Sciatic nerve (tissue), 2 donors: ENCODE results near the gene GDF9. TPM values are rescaled to one million over a fixed set of nuclear protein-coding genes. Genes with fewer than 3 reads are reported as not detected.

Experiments used
- ATAC-seq: fragments of 200-7000 bp; cut with Tn5 transposase; one replicate; pipeline ENCODE4 v1.9.1; 2020; ENCODE audit warnings: mild to moderate bottlenecking, moderate library complexity
- DNase-seq: peaks from one replicate; pipeline ENCODE4 v3.0.0-alpha.2; 2020; ENCODE audit warnings: low spot score
- intact Hi-C: fragments of 100-400 bp; cut with DNase I; formaldehyde crosslinking; loops from one replicate; pipeline ENCODE4 v1.14.2; 2022
- total RNA-seq: library from RNA; stranded (reverse); fragmentation: NEBNext Ultra II Directional; extraction: Animal tissue kit (Norgen Biotek cat#: 25700); gene quantifications from one replicate; pipeline ENCODE4 v1.2.1, GENCODE V29; 2021
- donor health status: DM: no; HTN: no; CAD: no.
- donor health status: DM: no; HTN: no; CAD: no.

The GDF9 gene
- total RNA-seq, 1 donor from 2014 or later = 0.40 TPM

GRCh38 chr5:132823481-132824050, 42.7 kb downstream of the GDF9 start:
- DNase-seq (no peak), ATAC-seq (no peak)
- intact Hi-C loops = no loop called here

DNA sequence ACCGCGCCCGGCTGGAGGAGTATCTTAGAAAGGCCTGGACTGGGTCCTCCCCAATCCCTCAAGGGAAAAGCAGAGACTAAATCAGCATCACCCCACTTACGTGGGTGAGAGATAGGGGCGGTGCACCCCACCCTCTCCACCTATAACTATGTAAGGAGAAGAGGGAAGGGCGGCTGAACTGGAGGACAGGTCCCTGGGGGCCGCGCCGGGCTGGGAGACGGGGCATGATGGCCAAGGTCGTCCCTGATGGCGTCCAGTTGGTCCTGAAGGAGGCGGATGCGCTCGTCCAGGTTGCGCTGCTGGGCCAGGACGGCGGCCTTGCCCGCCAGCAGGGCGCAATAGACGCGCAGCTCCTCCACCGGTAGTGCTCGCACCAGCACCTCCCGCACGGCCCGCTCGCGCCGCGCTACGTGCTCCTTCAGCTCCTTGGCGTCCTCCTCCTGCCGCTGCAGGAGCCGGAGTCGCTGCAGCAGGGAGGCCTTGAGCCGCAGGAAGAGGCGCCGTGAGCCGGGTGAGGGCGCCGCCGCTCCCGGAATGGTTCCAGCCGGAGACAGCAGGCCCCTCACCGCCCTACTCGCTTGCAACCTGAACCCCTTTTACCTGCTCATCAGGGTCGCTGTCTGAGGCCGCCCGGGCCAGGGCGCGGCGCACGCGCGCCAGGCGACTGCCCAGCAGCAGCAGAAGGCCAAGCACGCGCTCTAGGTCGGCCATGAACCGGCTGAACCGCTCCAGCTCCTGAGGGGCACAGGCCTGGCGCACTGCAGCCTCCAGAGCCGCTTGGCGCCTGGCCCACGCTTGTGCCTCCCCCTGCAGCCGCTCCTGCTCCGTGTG, 43.4 kb downstream of the GDF9 start:
- no peak for DNase-seq
- intact Hi-C loops = no loop called here
- no peak for ATAC-seq

DNA sequence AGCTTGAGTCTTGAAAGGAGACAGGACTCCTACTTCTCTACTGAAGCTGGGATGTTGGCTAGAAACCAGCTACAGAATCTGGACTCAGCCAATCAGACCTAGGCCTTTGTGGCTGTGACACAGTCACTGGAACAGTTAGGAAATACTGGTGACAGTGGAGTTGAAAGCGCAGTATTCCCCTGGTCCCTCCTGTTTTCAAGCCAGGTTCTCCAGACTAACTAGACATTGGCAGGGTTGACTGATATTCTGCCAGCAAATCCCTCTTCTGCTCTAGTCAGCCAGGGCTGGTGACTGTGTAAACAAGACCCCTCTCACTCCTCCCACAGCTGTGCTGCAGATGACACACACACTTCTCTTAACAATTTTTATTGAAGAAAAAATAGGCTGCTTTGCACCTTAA, 44.5 kb downstream of the GDF9 start:
- ATAC-seq = peak; percentile 79
- no peak for DNase-seq
- intact Hi-C loops = no loop called here

GRCh38 chr5:132821350-132821749, 44.9 kb downstream of the GDF9 start:
- ATAC-seq (peak; percentile 1), DNase-seq (no peak)
- intact Hi-C loops = no loop called here

DNA sequence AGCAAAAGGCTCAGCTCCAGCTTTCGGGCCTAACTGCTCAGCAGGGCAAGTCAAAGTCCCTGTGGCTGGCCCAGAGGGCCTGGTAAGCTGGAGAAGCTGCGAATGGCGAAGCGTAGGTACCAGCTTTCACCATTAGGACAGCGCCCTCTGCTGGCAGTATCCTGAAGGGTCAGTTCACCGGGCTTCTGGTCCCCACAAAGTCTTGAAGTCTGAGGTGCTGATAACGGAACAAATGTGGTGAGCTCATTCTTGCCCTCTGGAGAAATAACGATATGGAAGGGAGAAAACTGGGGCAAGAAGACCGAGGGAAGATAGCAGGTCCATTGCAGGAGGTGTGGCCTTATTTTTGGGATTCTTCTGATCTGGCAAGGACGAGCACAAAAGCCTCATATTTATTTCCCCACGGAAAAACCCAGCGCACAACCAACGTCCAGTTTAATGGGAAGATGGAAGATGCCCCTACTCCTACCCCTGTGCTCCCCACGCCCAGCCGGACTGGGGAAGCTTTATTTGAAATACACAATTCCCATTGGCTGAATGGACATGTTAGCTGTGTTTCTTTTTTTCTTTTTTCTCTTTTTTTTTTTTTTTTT, 46.0 kb downstream of the GDF9 start:
- ATAC-seq = peak; percentile 77
- peak; percentile 97 for DNase-seq
- intact Hi-C loops = no loop called here

DNA sequence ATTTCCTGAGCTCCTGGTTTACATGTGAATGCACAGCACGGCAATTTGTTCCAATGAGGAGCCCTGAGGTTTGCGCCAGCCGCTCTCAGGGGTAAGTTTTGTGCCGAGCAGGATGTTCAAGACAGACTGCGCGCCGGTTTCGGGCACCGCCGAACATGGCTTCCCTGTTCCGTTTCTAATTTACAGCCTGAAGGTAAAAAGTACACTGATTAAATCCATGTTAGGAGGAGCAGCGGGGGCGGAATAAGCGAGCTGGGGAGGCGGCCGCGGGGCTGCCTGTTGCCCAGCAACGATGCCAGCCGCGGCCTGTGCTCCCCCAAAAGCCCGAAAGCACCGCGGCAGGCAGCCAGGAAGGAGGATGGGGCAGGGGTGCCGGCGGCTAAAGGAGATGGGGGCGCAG, 46.8 kb downstream of the GDF9 start:
- DNase-seq = no peak
- intact Hi-C loops = no loop called here
- ATAC-seq = no peak

GRCh38 chr5:132817011-132817410, 49.3 kb downstream of the GDF9 start:
- DNase-seq = no peak
- intact Hi-C loops = no loop called here
- ATAC-seq = no peak

DNA sequence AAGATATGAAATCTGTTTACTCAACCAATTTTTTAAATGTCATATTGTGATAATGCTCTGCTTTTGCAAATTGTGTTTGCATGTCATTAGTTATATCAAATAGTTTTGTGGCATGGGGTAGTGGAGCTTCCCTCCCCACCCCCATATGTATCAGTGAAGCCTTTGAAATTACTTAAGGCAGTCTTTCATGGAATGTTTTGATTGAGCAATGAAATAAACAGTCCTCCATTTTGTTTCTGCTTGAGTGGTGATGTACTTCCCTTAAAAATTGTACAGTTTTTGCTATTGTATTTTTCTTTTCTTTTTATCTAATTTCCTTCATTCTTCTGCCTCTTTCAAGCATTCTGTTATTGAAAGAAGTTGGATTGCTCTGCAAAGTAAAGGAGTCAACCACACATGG, 49.7 kb downstream of the GDF9 start:
- DNase-seq = no peak
- intact Hi-C loops = no loop called here
- no peak for ATAC-seq

DNA sequence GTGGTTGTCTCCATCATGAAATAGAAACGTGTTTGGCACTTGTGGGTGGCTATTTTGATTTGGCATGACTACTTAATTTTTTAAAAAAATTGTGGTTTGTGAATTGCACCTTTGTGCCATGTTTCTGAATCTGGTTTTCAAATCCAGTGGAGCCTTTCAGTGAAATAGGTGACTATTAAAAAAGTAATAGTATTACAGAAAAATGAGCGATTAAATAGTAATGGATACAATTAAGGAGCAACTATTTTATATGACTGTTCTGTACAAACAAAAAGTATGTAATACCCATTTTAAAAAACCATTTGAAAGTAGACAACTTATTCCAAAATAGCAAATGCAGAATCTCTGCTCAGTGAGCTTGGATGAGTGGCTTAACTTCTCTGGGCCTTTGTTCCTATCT, 50.2 kb downstream of the GDF9 start:
- no peak for DNase-seq
- intact Hi-C loops = no loop called here
- no peak for ATAC-seq

- intact Hi-C loops = no loop called here
- DNase-seq = no peak
- ATAC-seq = no peak
Measured at GRCh38 chr5:132815454-132815853, 50.8 kb downstream of the GDF9 start.

- DNase-seq = no peak
- intact Hi-C loops = no loop called here
- ATAC-seq = no peak
Measured at GRCh38 chr5:132814503-132815294, 51.6 kb downstream of the GDF9 start.

- intact Hi-C loops = no loop called here
- peak; percentile 35 for ATAC-seq
- no peak for DNase-seq
Measured at GRCh38 chr5:132813599-132814502, 52.4 kb downstream of the GDF9 start.

GRCh38 chr5:132812781-132813598, 53.3 kb downstream of the GDF9 start, which contains the start of gene SOWAHA:
TSS of gene SOWAHA (plus strand) at chr5:132813302. CDS start at chr5:132813622, 320 bp downstream.
- ATAC-seq (no peak), DNase-seq (no peak)
- intact Hi-C loops = no loop called here

GRCh38 chr5:132812123-132812765, 54.0 kb downstream of the GDF9 start:
- ATAC-seq (no peak), DNase-seq (no peak)
- intact Hi-C loops = no loop called here
